ENCODE data around the gene CACNA1I.

The CACNA1I gene

DNA sequence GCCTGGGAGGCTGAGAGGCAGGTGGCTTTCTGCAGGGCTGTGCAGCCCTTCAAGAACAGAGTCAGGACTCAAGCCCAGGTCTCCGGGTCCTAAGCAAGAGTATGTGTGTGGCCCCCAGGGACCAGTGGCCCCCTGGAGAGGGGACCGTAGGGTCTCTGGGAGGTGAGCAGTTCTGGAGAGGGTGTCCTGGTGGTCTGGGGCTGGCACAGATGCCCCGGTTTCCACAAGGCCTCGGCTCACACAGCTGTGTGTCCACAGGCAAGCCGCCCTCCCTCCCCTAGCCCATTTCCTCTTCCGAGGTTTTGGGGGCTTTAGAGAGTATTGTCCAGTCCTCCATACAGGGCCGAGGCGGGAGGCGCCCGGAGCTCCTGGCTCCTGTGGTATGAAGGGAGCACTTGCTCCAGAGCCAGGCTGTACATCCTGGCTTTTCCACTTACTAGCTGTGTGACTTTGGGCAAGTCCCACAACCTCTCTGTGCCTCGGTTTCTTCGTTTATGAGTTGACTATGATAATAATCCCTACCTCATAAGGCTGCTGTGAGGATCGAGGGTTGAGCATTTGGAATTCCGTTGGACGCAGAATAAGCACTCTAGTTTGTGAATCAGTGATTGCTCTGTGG is 34.6 kb upstream of the CACNA1I start:
- no peak for DNase-seq

DNA sequence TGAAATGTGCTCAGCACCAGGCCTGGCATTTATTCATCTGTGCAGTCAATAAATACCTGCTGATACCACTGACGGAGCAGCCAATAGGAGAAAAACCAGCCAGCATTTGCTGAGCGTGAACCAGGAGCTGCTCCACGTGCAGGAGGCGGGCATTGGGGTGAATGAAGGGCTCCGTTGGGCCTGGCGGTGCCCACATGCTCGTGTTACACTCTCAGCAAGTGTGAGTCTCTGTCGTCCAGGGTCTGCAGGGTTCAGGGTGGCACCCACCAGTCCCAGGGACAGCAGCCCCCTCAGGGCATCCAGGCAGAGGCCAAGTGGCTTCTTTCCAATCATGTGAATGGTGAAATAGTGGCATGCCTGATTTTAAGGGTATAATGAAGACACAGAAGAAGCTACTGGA is 33.8 kb upstream of the CACNA1I start:
- DNase-seq, result no peak

DNA sequence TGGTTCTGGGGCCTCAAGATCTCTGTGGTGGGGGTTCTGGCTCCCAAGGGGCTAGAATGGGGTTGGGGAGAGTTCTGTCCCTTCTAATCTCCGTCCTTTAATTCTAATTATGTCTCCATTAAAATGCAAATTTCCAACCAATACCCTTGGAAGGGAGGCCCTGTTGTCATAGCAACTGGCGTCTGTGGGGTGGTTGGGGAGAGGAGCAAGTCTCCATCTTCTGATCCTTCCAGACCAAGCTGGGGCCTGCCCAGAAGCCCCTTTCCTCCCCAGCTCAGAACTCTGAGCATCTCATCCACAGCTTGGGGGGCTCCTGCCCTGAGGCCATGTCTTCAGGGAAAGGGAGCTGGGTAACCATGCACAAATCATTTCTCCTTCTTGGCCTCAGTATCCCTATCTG is 32.6 kb upstream of the CACNA1I start:
- DNase-seq, result no peak

DNA sequence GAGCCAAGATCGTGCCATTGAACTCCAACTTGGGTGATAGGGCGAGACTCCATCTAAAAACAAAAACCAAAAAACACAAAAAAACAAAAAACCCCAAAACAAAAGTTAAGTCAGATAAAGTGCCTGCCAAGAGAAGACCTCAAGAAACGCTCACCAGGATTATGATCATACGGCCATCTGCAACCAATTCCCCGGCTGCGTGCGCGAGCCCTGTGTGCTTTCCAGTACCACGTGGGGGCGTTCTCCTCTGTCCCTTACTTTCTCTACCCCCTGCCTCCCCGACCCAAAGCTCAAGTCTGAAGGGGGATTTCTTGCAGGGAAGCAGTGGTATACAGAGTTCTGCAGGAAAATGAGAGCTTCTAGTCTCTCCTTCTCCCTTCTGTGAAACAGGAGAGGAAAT is 27.5 kb upstream of the CACNA1I start:
- DNase-seq, result no peak

DNA sequence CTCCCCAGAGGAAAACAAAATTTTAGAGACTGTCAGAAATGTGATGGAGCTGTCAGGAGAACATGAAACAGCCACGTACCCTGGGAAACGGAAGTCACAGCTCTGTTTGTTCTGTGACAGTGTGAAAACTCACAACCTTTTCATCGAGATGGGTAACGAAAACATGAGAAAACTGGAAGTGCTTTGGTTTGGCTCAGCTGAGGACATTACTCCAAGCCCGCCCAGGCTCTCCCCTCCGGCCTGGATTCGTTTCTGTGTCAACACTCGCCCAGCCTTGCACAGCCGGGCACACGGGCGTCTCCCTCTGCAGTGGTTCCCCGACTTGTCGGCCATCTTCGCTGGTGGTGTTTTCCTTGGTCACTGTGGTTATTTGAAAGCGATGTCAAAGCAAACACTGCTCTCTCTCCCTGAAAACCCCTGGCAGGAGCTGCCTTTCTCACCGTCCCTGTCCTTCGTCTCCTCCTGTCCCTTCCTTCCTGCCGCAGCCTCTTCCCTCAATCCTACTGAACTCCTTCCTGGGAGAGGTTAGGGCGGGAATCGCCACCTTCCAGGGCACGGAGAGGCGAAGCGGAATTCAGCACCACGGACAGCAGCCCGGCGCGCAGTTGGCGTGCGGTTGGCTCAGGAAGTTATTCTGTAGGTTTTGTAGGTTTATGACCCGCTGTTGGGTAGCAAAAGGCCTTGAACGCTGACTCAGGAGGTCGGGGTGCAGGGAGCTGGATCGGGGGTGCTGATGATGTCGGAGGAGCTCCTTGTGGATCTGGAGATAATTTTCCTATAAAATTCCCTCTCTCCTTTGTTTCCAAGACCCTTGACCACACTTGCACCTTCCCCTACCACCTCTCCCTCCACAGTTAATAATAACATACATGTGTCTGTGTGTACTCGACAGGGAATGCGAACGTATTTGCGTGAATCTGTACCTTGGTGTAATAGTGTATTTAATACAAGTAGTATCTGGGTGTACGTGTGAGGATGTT is 24.9 kb upstream of the CACNA1I start:
- DNase-seq, result no peak

DNA sequence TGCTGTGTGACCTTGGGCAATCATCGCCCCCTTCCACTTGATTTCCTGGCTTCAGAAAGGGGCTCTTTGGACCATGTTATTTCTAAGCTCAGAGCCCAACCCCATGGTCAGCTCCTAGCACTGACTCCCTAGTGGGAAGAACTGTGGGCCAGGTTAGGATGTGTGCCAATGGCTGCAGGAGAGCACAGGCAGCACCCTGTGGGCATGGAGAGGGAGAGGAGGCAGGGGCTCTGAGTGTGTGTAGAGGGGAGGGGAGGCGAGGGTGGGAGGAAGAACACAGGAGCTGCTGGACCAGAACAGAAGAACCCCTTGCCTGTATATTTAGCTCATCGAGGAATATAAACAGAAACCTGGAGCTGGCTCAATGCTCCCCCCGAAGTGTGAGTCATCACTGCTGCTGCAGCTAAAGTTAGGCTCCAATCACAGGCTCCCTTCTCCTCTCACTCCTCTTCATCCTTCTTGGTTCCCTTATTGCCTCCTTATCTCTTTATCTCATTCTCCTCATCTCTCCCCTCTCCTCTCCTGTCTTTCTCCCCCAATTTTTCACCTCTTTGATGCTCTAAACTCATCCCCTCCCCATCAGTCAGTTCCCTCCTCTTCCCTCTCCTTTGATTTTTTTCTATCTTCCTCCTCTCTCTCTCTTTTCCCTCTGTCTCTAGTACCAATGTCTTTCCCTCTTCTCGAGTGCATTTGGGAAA is 23.5 kb upstream of the CACNA1I start:
- DNase-seq, result no peak

DNA sequence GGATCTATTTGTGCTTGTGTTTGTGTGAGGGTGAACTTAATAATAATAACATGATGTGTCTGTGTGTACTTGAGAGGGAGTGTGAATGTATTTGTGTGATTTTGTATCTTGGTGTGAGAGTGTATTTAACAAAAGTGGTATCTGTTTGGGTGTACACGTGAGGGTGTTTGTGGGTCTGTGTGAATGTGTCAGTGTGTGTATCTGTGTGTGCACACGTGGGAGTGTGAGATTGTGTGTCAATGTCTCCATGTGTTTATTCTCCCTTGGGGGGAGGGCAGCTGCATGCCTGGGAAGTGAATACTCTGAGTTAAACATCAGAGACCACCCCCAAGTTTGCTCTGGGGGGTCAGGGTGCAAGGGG is 23.0 kb upstream of the CACNA1I start:
- DNase-seq, result no peak

DNA sequence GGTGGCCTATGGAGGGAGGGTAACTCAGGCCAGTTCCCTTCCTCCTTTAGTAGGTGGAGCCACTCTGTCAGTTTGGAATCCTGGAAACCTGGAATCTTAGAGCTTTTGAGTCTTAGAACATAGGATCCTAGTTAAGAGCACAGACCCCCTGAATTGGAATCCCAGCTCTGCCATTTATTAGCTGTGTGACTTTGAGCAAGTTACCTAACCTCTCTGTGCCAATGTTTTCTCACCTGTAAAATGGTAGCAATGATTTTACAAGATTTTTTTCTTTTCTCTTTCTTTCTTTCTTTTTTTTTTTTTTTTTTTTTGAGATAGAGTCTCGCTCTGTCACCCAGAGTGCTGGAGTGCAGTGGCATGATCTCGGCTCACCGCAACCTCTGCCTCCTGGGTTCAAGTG is 17.1 kb upstream of the CACNA1I start:
- DNase-seq, result no peak

DNA sequence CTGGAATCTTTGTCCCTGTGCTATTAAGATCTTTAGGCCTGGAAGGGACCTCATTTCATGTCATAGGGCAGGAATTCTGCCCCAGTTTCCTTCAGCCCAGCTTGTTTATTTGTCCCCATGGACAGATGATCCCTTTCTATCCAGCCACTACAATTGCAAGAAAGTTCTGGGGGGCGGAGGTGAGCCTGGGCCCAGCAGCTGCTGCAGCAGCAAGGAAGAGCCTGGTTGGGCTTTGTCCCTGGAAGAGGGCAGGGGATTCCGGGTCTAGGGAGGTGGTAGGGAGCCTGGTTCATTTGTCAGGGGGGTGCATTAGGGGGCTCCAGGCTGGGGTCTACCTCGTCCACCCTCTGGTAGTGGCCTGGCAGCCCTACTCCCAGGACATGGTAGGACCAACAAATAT is 16.4 kb upstream of the CACNA1I start:
- no peak for DNase-seq

DNA sequence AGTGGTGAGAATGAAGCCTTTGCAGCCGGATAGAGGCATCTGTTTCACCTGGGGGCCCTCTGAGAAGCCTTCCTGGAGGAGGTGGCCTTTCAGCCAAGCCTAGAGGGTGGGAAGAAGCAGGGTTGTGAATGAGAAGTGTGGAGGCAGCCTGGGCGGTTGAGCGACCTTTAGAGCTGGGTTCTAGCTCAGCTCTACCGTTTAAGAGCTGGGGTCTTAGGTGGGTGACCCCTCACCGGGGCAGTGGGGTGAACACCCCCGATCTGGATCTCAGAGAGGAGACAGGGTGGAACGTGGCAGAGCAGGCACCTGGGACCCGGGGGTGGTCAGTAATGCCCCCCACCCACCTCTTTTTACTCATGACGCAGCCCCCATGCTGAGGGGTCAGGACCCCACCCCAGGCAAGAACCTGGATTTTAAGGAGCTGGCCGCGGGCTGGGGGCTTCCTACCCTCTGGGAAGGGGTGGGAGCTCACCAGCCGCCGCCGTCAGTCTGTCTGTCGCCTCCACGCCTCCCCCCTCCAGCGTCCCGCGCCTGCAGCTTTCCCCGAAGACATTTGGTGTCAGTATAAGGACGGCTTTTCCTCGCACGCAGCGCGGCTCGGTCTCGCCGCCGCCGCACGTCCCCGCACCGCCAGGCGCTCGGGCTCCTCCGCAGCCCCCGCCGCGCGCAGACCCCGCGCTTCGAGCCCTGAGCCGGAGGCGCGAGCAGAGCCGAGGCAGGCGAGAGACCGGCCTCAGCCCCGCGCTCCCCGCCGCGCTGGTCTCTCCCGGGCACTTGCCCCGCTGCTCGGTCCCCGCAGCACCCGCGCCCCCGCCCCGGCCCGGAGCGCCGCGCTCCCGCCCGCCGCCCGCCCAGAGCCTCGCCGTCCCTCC is 13.3 kb upstream of the CACNA1I start:
- DNase-seq, result no peak

DNA sequence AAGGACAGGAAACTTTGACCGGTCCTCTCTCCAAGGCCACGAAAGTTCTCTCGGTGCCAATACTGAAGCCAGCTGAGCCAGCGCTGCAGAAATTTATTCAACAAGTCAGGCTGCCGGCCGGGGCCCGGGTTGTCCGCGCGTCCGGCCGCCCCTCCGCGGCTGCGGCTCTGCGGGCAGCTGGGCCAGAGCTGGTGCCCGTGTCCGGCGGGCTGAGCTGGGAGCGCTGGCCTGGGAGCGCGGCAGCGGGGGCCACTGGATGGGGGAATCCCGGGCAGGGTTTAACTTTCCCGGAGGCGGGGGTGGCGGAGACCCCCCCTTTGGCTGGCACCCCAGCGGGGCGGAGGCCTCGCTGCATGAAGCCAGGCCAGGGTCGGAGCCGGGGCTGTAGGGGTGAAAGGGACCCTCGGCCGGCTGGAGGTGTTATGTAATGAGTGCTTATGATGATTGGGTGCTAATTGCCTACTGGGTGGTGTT is 12.3 kb upstream of the CACNA1I start:
- DNase-seq, result no peak

DNA sequence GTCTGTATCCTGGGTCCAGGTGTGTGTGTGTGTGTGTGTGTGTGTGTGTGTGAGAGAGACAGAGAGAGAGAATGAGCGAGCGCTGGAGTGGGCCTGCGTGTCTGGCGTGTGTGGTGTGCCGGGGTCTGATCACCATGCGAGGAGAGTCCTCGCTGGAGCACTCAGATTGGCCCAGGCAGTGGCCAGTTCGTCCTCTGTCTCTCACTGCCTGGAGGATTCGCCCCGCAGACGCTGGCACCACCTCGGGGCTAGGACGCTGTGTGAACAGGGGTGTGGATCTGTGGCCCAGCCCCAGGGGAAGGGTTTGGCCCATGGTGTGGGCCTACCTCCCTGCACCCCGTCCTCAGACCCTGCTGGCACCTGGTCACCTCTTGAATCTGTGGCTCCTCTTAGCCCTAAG is 11.6 kb upstream of the CACNA1I start:
- DNase-seq, result no peak

DNA sequence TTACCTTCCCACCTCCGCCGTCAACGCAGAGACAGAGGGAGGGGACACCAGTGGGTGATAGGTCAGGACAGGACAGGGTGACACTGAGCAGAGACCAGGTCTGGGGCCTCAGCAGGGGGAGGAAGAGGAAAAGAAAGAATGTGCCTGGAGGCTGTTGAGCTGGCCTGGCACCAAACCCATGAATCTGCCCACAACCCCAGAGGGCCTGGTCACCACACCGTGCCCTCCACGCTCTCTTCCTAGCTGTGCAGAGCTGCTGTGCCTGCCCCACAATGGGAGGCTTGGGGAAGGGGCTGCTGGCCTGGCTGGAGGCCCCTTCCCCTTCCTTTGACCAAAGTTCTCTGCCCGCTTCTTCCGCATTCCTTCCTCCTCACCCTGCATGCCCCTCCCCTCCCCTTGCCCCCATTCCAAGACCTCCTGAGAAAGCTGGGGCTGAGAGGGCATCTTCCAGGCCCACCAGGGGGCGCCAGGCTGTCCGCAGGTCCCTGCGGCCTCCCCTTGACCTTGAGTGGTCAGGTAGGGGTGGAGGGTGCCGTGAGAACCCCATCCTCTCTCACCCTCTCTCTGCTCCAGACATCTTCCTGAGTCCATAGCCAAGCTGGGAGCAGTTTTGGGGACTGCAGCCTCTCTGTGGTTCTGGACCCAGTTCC is 11.0 kb upstream of the CACNA1I start:
- no peak for DNase-seq

DNA sequence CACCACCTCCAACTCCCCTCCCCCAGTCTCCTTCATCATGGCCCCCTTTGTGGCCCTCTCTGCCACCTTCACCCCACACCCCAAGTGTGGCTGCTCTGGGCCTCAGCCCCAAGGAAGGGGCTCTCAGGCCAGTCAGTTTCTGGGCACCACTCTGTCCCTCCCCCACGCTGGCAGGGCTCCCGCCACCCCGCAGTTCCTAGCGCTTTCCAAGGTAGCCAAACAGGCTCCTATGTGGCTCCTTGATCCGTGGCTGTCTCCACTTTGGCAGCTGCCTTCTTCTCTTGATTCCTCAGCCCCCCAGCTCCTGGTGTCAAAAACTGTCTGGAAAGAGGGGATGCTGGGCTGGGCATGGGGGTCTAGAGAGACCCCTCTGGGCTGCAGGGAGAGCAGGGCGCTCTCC is 10.4 kb upstream of the CACNA1I start:
- DNase-seq, result no peak

DNA sequence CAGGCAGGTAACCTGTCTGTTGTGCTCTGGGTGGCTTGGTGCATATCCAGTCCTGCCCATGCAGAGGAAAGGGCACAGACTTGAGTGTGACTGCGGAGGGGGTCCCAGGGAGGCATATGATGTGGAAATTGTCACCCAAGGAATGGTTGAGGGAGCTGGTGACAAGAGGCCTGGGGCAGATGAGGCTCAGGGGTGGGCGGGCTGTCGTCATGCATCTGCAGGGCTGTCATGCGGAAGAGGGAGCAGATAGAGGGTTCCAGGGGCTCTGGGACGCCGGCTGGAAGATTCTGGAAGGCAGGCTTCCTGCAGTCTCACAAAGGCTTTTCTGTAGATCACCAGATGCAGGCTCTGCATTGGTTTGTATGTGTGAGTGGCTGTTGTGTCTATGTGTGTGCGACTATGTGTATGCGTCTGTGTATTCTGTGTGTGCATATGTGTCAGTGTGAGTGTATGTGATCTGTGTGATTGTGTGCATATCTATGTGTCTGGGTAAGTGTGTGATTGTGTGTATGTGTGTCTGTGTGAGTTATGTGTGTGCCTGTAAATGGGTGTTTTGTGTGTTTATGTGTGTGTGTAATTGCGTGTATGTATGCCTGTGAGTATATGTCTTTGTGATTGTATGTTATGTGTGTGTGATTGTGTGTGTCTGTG is 7.6 kb upstream of the CACNA1I start:
- no peak for DNase-seq

DNA sequence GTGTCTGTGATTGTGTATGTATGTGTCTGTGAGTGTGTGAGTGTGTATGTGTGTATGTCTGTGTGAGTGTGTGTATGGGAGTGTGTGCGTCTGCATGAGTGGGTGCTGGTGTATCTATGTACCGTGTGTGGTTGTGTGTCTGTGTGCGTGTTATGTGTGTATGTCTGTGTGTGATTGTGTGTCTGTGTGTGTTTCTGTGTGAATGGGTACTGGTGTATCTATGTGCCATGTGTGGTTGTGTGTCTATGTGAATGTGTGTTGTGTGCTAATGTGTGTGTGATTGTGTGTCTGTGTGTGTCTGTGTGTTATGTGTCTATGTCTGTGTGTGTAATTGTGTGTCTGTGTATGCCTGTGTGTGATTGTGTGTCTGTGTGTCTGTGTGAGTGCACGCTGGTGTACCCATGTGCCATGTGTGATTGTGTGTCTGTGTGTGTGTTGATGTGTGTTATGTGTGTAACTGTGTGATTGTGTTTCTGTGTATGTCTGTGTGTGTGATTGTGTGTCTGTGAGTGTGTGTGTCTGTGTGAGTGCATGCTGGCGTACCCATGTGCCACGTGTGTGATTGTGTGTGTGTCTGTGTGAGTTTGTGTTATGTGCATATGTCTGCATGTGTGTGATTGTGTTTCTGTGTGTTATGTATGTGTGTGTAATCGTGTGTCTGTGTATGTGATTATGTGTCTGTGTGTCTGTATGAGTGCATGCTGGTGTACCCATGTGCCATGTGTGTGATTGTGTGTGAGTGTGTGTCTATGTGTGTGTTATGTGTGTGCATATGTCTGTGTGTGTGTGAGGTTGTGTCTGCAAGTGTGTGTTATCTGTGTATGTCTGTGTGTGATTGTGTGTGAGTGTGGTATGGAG is 6.8 kb upstream of the CACNA1I start:
- DNase-seq, result no peak

DNA sequence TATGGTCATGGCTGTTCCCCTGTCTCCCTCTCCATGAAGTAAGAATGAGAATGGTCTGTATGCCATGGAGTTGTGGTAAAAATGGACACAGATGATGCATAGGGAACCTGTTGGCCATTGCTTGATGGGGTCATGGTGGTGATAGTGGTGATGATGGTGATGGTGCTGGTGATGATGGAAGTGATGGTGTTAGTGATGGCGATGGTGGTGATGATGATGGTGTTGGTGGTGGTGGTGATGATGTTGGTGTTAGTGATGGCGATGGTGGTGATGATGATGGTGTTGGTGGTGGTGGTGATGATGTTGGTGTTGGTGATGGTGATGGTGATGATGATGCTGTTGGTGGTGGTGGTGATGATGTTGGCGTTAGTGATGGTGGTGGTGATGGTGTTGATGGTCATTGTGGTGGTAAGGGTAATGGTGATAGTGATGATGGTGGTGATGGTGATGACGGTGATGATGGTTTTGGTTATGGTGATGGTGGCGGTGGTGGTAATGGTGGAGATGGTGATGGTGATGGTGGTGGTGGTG is 5.1 kb upstream of the CACNA1I start:
- DNase-seq, result no peak

DNA sequence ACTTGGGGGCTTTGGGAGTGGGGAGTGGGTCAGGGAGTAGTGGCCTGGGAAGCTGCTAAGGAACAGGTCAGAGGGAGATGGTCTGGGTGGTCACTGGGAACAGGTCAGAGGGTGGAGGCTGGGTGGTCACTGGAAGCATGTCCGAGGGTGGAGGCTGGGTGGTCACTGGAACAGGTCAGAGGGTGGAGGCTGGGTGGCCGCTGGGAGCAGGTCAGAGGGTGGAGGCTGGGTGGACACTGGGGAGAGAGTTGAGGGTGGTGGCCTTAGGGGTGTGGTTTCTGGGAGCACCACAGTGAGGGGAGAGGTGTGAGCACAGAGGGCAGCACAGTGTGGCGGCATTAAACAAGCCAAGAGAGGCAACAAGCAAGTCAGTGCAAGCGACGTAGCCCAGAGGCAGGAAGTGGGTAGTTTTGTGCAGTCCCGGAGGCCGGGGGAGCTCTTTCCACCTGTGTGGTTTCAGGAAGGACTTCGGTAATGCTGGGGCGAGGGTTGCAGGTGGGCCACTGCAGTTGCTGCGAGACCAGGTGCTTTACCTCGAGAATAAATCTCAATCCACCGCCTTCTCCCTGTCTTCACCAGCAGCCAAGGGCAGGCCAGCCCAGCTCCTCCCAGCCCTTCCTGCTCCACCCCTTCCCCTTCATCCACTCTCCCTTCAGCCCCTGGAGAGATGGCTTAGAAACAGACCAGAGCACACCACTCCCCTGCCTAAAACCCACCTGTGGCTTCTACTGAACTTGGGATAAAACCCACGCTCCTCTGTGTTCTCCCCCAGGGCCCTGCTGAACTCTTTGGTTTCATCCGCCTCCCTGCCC is 3.2 kb upstream of the CACNA1I start:
- no peak for DNase-seq

DNA sequence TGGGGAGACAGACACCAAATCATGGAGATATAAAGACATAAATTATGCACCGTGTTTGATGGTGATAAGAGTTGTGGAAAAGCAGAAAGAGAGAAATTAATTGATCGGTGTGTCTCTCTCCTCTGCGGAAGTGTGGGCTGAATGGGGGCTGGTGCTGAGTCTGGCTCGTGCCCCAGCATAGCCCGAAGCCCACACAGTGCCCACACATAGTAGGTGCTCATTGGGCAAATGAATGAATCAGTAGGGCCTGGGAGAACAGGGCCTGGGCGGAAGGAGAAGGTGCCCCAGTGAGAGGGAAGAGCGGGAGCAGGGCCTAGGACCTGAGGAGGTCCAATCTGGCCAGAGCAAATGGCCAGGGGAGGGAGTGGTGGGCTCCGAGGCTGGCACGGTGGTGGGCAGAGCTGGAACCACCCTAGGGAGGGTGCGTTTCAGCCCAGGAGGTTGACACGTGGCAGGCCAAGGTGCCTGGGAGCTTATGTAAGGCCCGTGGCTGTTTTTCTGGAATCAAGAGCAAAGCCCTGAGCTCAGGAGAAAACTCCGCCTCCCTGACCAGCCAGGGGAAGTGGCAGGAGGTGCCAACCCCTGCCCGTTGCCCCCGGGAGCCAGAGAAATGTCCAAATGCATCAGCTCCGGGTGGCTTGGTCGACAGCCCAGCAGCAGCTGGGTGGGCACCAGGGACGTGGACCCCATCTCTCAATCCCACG is 2.1 kb upstream of the CACNA1I start:
- DNase-seq, result no peak
